BE2C (cell line): ENCODE measurements around the gene PC. TPM values are rescaled to one million over a fixed set of nuclear protein-coding genes. Genes with fewer than 3 reads are reported as not detected.
"Not testable (repeated sequence)": the region's sequence is repeated elsewhere in the genome, so short reads cannot be mapped to it uniquely, and the experiment has no call there.

Source experiments
- DNase-seq: peaks from one replicate; pipeline ENCODE4 v3.0.0-alpha.2; 2020
- H3K27me3 ChIP-seq: fragments of 250-450 bp; sonication (Bioruptor Pico); 2 replicates; pipeline ENCODE4 v1.5.1; 2020; ENCODE audit warnings: mild to moderate bottlenecking
- H3K36me3 ChIP-seq: fragments of 250-450 bp; sonication (Bioruptor Pico); 2 replicates; pipeline ENCODE4 v1.5.1; 2020; ENCODE audit warnings: mild to moderate bottlenecking
- H3K4me1 ChIP-seq: fragments of 250-450 bp; sonication (Bioruptor Pico); 2 replicates; pipeline ENCODE4 v1.5.1; 2020
- H3K4me3 ChIP-seq: 2 replicates; pipeline ENCODE4 v1.5.1; 2011; ENCODE audit warnings: low read depth, low read length
- H3K9me3 ChIP-seq: fragments of 250-450 bp; sonication (Bioruptor Pico); 2 replicates; pipeline ENCODE4 v1.5.1; 2020
- polyA plus RNA-seq: library from polyadenylated mRNA; unstranded; fragments of >200 nt; gene quantifications from one replicate; pipeline ENCODE4 v1.2.1, GENCODE V29; 2012; ENCODE audit warnings: low read depth, missing spikeins; ENCODE audit not compliant: insufficient read length, insufficient read depth
- TF ChIP-seq, protein P1 (sequence below): IDR thresholded peaks from 2 replicates; pipeline ENCODE4 v1.5.1; 2012; ENCODE audit warnings: mild to moderate bottlenecking, low read depth, low read length

PC gene, protein sequence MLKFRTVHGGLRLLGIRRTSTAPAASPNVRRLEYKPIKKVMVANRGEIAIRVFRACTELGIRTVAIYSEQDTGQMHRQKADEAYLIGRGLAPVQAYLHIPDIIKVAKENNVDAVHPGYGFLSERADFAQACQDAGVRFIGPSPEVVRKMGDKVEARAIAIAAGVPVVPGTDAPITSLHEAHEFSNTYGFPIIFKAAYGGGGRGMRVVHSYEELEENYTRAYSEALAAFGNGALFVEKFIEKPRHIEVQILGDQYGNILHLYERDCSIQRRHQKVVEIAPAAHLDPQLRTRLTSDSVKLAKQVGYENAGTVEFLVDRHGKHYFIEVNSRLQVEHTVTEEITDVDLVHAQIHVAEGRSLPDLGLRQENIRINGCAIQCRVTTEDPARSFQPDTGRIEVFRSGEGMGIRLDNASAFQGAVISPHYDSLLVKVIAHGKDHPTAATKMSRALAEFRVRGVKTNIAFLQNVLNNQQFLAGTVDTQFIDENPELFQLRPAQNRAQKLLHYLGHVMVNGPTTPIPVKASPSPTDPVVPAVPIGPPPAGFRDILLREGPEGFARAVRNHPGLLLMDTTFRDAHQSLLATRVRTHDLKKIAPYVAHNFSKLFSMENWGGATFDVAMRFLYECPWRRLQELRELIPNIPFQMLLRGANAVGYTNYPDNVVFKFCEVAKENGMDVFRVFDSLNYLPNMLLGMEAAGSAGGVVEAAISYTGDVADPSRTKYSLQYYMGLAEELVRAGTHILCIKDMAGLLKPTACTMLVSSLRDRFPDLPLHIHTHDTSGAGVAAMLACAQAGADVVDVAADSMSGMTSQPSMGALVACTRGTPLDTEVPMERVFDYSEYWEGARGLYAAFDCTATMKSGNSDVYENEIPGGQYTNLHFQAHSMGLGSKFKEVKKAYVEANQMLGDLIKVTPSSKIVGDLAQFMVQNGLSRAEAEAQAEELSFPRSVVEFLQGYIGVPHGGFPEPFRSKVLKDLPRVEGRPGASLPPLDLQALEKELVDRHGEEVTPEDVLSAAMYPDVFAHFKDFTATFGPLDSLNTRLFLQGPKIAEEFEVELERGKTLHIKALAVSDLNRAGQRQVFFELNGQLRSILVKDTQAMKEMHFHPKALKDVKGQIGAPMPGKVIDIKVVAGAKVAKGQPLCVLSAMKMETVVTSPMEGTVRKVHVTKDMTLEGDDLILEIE
- 41.3 TPM for polyA plus RNA-seq

DNA sequence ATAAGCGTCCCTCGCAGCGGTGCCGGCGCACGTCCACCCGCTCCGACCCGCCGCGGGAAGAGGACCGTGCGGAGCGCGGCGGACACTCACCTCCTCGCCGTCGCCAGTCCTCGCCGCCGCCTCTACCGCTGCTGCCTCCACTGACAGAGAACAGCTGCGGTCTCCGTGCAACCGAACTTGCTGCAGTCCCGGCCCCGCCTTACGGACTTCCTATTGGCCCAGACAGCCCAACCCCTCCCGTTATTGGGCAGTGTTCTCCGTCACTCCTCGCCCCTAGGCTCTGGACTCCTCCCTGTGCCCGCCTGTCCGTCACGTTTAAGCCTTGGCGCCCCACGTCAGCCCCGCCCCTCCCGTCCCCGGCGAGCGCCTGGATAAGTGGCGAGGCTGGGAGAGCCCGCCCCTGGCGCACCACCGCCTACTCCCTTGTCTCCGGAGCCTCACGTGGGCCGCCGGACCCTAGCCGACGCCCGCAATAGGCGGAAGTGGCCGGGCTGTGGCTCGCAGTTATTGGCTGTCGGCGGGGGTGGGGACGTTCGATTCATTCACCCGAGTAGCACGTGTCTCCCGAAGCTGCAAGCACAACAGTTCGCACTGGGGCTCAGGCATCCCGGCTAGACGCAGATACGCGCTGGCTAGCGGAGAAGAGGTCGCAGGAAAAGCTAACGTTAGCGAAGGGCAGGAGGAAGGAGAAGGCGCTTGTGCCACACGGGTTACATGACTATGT, at the start of gene PC:
Gene PC (minus strand): TSS at position 152 of the 724 bp plus-strand sequence. CDS start 86,224 bp downstream, outside the sequence.
- peak; percentile 100 for DNase-seq
- H3K27me3 ChIP-seq, result no peaks in the 10 kb centered on the region
- H3K9me3 ChIP-seq, result peaks cover 3% of the 10 kb centered on the region
- H3K36me3 ChIP-seq, result no peaks in the 10 kb centered on the region; the same call in 1 of the 2 replicates
- TF ChIP-seq, protein P1, sequence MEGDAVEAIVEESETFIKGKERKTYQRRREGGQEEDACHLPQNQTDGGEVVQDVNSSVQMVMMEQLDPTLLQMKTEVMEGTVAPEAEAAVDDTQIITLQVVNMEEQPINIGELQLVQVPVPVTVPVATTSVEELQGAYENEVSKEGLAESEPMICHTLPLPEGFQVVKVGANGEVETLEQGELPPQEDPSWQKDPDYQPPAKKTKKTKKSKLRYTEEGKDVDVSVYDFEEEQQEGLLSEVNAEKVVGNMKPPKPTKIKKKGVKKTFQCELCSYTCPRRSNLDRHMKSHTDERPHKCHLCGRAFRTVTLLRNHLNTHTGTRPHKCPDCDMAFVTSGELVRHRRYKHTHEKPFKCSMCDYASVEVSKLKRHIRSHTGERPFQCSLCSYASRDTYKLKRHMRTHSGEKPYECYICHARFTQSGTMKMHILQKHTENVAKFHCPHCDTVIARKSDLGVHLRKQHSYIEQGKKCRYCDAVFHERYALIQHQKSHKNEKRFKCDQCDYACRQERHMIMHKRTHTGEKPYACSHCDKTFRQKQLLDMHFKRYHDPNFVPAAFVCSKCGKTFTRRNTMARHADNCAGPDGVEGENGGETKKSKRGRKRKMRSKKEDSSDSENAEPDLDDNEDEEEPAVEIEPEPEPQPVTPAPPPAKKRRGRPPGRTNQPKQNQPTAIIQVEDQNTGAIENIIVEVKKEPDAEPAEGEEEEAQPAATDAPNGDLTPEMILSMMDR, result no peak
- peaks cover 14% of the 10 kb centered on the region for H3K4me1 ChIP-seq
- peak within 1 kb of the TSS; percentile 64 for H3K4me3 ChIP-seq

GRCh38 chr11:67007126-67007525, 48.9 kb upstream of the PC start:
- DNase-seq, result no peak
- Histone ChIP-seq H3K27me3 (no peaks in the 10 kb centered on the region), H3K9me3 (no peaks in the 10 kb centered on the region), H3K36me3 (no peaks in the 10 kb centered on the region), H3K4me3 (no peak overlapping the region), H3K4me1 (peaks cover 6% of the 10 kb centered on the region)
- TF ChIP-seq, protein P1, result no peak

DNA sequence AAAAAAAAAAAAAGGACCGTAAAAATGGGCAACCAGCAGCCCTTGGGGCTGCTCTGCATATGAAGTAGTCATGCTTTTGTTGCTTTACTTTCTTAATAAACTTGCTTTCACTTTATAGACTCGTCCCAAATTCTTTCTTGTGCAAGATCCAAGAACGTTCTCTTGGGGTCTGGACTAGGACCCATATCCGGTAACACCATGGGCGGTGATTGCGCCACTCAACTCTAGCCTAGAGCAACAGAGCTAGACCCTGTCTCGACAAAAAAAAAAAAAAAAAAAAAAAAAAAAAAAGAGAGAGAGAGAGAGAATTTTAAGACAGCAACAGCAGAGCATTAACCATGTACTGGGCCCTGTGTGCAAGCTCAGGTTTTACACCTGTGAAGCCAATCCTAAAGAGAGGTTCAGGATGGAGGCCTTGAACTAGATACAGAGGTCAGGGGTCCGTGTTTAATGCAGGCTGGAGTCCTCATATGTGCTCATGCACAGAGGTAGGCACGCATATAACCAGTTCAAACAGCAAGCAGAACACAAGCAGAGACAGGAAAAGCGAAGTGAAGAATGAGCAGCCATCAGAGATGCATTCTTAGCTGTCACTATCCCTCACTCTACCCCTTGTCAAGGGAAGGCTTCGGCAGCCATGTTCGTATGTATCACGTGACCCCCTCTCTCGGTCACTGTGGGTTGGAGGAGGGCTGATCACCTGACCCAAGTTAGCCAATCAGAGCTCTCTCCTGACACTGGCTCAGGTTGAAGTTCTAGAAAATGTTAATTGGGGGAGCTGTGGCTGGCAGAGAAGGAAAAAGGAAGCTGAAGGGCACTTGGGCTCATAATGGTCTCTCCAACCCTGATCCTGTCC, 48.1 kb upstream of the PC start:
- DNase-seq, result peak; percentile 85
- TF ChIP-seq, protein P1, result no peak
- Histone ChIP-seq H3K9me3 (no peaks in the 10 kb centered on the region), H3K36me3 (no peaks in the 10 kb centered on the region), H3K4me3 (no peak overlapping the region), H3K27me3 (no peaks in the 10 kb centered on the region), H3K4me1 (peaks cover 6% of the 10 kb centered on the region)

DNA sequence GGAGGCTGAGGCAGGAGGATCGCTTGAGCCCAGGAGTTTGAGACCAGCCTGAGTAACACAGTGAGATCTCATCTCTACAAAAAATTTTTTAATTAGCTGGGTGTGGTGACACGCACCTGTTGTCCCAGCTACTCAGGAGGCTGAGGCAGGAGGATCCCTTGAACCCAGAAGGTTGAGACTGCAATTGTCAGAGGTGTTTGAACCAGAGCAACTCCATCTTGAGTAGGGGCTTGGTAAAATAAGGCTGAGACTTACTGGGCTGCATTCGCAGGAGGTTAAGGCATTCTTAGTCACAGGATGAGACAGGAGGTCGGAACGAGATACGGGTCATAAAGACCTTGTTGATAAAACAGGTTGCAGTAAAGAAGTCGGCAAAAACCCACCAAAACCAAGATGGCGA, 47.0 kb upstream of the PC start:
- H3K4me1 ChIP-seq, H3K36me3 ChIP-seq, H3K27me3 ChIP-seq, DNase-seq, H3K4me3 ChIP-seq, H3K9me3 ChIP-seq: not testable (repeated sequence)

GRCh38 chr11:67002921-67003411, 44.8 kb upstream of the PC start:
- Histone ChIP-seq H3K4me3 (no peak overlapping the region), H3K27me3 (no peaks in the 10 kb centered on the region), H3K9me3 (no peaks in the 10 kb centered on the region), H3K36me3 (no peaks in the 10 kb centered on the region), H3K4me1 (peaks cover 6% of the 10 kb centered on the region)
- TF ChIP-seq, protein P1, result no peak
- DNase-seq, result no peak
